ENCODE results near the gene WWTR1. TPM values are rescaled to one million over a fixed set of nuclear protein-coding genes. Genes with fewer than 3 reads are reported as not detected.

Gene WWTR1
- total RNA-seq, 2 donors from 2014 or later, result 6.8 to 35.8 TPM

DNA sequence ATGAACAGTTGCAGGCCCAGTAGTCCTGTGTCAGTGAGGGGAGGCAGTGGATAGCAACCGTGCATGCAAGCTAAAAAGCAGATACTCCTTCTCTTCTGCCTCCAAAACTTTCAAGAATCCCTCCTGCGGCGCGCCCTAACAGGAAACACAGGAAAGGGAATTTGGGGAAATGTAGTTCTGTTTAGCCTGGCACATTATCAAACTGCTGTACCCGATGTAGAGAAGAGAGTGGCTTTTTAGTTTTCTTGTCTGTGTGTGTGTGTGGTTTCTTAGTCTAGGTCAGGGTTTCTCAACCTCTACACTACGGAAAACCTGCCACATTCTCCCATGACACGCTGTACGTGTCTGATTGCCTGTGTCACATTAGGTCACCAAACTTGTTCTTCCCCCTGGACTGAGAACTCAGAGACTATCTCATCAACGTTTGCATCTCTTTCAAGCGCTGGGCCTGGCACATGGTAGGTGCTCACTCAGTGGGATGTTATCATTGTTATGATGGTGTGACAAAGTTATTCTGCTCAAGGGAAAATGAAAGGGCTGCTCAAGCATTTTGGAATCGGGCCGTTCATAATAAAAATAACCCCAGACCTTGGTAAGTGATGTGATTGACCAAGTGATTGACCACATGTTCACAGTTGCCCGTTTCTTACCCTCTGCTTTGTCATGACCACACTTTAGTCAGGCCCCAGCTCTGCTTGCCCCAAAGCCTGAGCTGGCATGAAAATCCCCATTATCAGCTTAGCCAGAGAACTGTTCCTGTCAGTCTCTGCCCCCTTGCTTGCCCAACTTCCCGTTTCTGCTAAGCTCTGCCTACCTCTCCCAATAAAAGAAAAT, 150.1 kb downstream of the WWTR1 start:
- no peak overlapping the region for H3K27ac ChIP-seq
- intact Hi-C loops (cut with DNase I), result no loop called here
- H3K9me3 ChIP-seq, result no peaks in the 10 kb centered on the region
- H3K4me1 ChIP-seq, result no peaks in the 10 kb centered on the region
- no peaks in the 10 kb centered on the region for H3K27me3 ChIP-seq
- TF ChIP-seq CTCF (IDR thresholded peaks at IDR 0.05), result no peak
- H3K9ac ChIP-seq (ENCODE audit: low read depth in 2 of 2, low read length in 2 of 2), result no peak overlapping the region
- H3K4me3 ChIP-seq, result no peak overlapping the region
- H3K36me3 ChIP-seq, result no peaks in the 10 kb centered on the region
- no peak for DNase-seq

DNA sequence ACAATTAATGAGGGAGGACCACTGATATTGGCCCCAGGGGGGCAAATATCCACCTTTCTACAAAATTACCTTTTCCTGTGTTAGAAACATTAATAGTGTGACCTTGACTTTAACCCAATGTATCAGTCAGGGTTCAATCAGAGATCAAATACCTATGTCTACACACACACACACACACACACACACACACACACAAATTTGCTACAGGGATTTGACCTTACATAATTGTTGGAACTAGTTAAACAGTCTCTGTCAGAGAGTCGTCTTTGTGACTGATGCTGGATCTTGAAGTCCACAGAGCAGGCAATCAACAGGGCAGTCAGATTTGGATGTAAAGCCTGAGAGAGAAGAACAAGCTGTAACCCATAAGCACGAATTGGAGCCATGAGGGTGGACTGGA, 150.9 kb downstream of the WWTR1 start:
- H3K9ac ChIP-seq (ENCODE audit: low read depth in 2 of 2, low read length in 2 of 2), result no peak overlapping the region
- H3K4me1 ChIP-seq, result no peaks in the 10 kb centered on the region

DNA sequence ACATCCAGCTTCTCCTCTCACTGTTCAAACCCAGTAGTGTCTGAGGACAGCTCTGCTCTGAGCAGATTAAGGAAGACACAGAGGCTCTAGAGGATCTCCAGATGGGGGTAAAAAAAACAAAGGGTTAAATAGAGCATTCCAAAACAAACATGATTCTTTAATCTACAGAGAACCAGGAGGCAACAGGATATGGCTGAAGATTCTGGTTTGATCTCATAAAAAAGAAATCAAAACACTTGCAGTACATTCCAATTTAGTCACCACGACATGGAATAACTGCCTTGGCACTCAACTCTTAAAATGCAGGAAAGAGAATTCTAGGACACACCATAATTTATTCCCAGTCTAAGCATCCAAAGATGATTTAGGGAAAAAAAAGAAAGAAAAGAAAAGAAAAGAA, 151.3 kb downstream of the WWTR1 start:
- Histone ChIP-seq H3K9ac (ENCODE audit: low read depth in 2 of 2, low read length in 2 of 2) (no peak overlapping the region), H3K4me3 (no peak overlapping the region), H3K36me3 (no peaks in the 10 kb centered on the region), H3K9me3 (no peaks in the 10 kb centered on the region), H3K4me1 (no peaks in the 10 kb centered on the region), H3K27ac (no peak overlapping the region), H3K27me3 (no peaks in the 10 kb centered on the region)
- no peak for TF ChIP-seq CTCF (IDR thresholded peaks at IDR 0.05)
- intact Hi-C loops (cut with DNase I), result no loop called here
- DNase-seq, result no peak

More for the DNA sequence above, 150.9 kb downstream of the WWTR1 start:
- Histone ChIP-seq H3K9me3 (no peaks in the 10 kb centered on the region), H3K27ac (no peak overlapping the region), H3K36me3 (no peaks in the 10 kb centered on the region), H3K4me3 (no peak overlapping the region), H3K27me3 (no peaks in the 10 kb centered on the region)
- intact Hi-C loops (cut with DNase I), result no loop called here
- no peak for TF ChIP-seq CTCF (IDR thresholded peaks at IDR 0.05)
- no peak for DNase-seq

DNA sequence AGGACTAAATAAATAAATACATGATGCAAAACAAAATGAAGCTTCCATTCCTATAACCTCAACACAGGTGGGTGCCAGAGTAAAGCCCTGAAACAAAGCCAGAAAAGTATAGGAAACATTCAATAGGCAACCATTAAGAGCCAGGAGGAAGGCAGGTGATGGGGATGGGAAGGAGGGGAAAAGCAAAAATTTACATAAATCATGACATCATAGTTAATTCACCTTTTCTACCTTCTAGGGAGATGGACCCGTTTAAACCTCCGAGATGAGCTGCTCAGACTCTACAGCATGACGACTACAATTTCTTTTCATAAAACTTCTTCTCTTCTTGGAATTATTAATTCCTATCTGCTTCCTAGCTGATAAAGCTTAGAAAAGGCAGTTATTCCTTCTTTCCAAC, 155.4 kb downstream of the WWTR1 start:
- no peak for TF ChIP-seq CTCF (IDR thresholded peaks at IDR 0.05)
- intact Hi-C loops (cut with DNase I), result no loop called here

DNA sequence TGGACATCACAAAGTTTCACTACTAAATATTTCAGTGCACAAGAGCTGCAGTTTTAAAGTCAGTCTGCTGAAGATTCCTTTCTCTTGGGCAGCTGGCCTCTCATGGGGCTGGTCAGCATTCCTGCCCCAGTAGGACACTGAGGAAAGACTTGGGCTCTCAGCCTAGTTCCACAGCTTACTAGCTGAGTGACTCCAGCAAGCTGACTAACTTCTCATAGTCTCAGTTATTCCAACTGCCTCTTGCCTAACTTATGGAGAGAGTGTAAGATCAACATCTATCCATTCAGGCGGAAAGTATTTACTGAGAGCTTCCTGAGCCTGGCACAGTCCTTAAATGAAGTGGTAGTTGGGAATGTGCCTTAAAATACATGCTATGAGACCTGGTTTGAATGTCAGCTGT, 156.3 kb downstream of the WWTR1 start:
- no peak overlapping the region for H3K4me3 ChIP-seq
- no peaks in the 10 kb centered on the region for H3K36me3 ChIP-seq
- H3K9me3 ChIP-seq, result no peaks in the 10 kb centered on the region
- intact Hi-C loops (cut with DNase I), result no loop called here
- DNase-seq, result no peak
- H3K4me1 ChIP-seq, result no peaks in the 10 kb centered on the region
- no peak for TF ChIP-seq CTCF (IDR thresholded peaks at IDR 0.05)
- H3K27ac ChIP-seq, result no peak overlapping the region
- H3K27me3 ChIP-seq, result no peaks in the 10 kb centered on the region
- no peak overlapping the region for H3K9ac ChIP-seq (ENCODE audit: low read depth in 2 of 2, low read length in 2 of 2)

More for the DNA sequence above, 155.4 kb downstream of the WWTR1 start:
- Histone ChIP-seq H3K9me3 (no peaks in the 10 kb centered on the region), H3K9ac (ENCODE audit: low read depth in 2 of 2, low read length in 2 of 2) (no peak overlapping the region), H3K36me3 (no peaks in the 10 kb centered on the region), H3K4me1 (no peaks in the 10 kb centered on the region), H3K4me3 (no peak overlapping the region), H3K27me3 (no peaks in the 10 kb centered on the region), H3K27ac (no peak overlapping the region)
- no peak for DNase-seq

Data from colonic mucosa (tissue), 4 donors.